HG02943 (cell line): ENCODE data around the gene FXR1.
"Not testable (repeated sequence)": the region's sequence is repeated elsewhere in the genome, so short reads cannot be mapped to it uniquely, and the experiment has no call there.

Source experiments
- ATAC-seq: cut with Tn5 transposase; IDR thresholded peaks from one replicate; pipeline ENCODE4 v1.9.1; 2021; ENCODE audit warnings: mild to moderate bottlenecking, low read depth, moderate library complexity; ENCODE audit not compliant: unreplicated experiment

The FXR1 gene

GRCh38 chr3:180912304-180913296 is at the start of gene FXR1:
Gene FXR1, plus strand, starts transcription at chr3:180912670. Its CDS starts 16 bp downstream, at chr3:180912686.
- ATAC-seq, result peak; percentile 99

GRCh38 chr3:180870008-180870699 is 42.3 kb upstream of the FXR1 start:
- ATAC-seq, result no peak

- no peak for ATAC-seq
These were observed 40.6 kb upstream of the FXR1 start for GRCh38 chr3:180871901-180872300.

- not testable (repeated sequence) for ATAC-seq
These were observed 40.0 kb upstream of the FXR1 start for GRCh38 chr3:180872430-180872829.

- no peak for ATAC-seq
These were observed 37.3 kb upstream of the FXR1 start for GRCh38 chr3:180875124-180875698.

- no peak for ATAC-seq
These were observed 31.2 kb upstream of the FXR1 start for GRCh38 chr3:180881065-180881801.

GRCh38 chr3:180882115-180882514 is 30.4 kb upstream of the FXR1 start:
- ATAC-seq, result no peak

- ATAC-seq, result no peak
These were observed 23.4 kb upstream of the FXR1 start for GRCh38 chr3:180888992-180889560.

GRCh38 chr3:180898572-180898971 is 13.9 kb upstream of the FXR1 start:
- ATAC-seq, result no peak

- no peak for ATAC-seq
These were observed 2.9 kb upstream of the FXR1 start for GRCh38 chr3:180909369-180910127.

GRCh38 chr3:180910823-180911222 is 1.6 kb upstream of the FXR1 start:
- ATAC-seq, result no peak

- ATAC-seq, result peak; percentile 12
These were observed 580 bp upstream of the FXR1 start for GRCh38 chr3:180911876-180912303.

GRCh38 chr3:180913581-180914404 is 1.3 kb downstream of the FXR1 start:
- no peak for ATAC-seq

GRCh38 chr3:180918542-180918941 is 6.1 kb downstream of the FXR1 start:
- no peak for ATAC-seq

GRCh38 chr3:180922242-180922641 is 9.8 kb downstream of the FXR1 start:
- ATAC-seq, result no peak

GRCh38 chr3:180923561-180923960 is 11.1 kb downstream of the FXR1 start:
- ATAC-seq, result no peak

GRCh38 chr3:180926526-180926925 is 14.1 kb downstream of the FXR1 start:
- ATAC-seq, result no peak

- no peak for ATAC-seq
These were observed 16.9 kb downstream of the FXR1 start for GRCh38 chr3:180929376-180929775.
